ENCODE measurements around the gene SMYD5.

SMYD5 gene

DNA sequence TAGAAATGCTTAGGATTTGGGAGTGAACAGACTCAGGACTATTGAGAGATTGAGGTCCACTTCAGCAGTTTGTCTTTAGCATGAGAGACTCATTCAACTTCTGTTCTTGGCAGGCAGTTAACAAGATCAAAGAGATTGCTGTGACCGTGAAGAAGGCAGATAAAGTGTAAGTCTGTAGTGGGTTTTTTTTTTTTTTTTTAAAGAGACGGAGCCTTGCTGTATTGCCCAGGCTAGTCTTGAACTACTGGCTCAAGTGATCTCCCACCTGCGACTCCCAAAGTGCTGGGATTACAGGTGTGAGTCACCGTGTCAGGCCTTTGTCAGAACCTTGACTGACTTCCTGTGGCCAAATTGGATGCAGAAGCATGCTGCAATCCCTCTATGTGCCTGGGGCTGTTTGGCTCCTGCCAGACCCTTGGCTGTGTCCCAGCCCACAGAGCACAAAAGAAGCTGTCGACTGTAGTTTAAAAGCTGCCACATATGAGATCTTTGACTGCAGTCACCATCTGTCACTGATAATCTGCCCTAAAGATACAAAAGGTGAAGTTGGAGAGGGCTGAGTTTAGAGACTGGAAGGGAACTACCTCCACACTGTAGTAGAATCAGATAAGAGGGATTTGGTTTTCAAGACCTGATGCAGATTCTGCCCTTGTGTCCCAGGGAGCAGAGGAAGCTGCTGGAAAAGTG is 30.0 kb downstream of the SMYD5 start:
- DNase-seq: peak; percentile 79

GRCh38 chr2:73244580-73244979 is 30.5 kb downstream of the SMYD5 start:
- no peak for DNase-seq

DNA sequence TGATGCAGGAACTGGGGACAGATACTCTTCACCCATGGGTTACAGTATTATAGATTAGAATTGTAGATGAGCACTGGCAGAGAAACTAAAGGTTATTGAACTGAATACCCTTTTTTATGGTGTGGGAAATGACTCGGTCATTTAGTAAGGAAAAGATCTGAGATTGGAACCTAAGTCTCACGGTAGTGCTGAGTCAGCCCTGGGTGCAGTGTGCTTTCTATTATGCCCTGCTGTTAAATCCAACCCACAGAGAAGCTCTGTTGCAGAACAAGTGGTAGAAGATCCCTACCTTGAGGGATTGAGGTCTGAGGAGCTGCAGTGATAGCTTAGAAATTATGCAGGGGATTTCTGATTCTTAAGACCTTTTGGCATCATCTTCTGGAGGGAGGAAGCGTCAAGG is 32.8 kb downstream of the SMYD5 start:
- no peak for DNase-seq

- DNase-seq: no peak
These were observed 35.6 kb downstream of the SMYD5 start for GRCh38 chr2:73249636-73250035.

GRCh38 chr2:73250872-73251846 is 37.1 kb downstream of the SMYD5 start:
- DNase-seq: no peak

DNA sequence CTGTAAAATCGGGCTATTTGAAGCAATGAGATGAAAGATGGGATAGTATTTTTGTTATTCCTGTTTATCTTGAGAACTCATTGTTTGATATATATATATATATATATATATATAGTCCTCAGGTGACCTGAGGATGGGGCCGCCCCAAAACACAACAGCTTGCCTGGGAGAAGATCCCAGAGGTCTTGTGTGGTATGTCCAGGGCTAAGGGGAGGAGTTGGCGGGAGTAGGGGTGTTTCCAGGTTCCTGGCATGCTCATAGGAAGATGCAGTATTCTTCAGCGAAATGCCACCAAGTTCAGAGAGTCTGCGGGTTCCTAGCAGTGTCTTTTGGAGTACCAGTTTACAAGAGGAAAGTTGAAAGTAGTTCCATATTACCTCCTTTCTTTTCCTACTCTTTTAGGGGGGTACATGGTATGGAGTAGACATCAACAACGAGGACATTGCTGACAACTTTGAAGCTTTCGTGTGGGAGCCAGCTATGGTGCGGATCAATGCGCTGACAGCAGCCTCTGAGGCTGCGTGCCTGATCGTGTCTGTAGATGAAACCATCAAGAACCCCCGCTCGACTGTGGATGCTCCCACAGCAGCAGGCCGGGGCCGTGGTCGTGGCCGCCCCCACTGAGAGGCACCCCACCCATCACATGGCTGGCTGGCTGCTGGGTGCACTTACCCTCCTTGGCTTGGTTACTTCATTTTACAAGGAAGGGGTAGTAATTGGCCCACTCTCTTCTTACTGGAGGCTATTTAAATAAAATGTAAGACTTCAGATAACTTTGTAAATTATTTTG is 38.4 kb downstream of the SMYD5 start:
- no peak for DNase-seq

DNA sequence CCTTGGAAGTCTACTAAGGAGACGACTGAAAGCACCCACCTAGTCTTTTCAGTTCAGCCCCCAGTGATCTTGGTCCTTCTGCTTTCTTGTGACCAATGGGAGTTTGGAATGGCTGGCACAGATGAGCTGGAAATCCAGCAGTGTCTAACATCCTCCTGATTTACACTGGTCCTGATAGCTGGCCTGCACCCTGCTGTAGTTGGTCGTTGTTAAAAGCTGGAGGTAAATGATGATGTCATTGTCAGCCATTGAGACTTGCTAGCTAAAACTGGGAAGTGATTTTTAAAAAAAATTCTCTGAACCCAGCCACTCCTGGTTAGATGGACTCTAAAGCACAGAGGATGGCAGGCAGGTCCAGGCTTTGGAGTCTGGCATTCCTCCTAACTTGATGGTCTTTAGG is 39.4 kb downstream of the SMYD5 start:
- DNase-seq: no peak

DNA sequence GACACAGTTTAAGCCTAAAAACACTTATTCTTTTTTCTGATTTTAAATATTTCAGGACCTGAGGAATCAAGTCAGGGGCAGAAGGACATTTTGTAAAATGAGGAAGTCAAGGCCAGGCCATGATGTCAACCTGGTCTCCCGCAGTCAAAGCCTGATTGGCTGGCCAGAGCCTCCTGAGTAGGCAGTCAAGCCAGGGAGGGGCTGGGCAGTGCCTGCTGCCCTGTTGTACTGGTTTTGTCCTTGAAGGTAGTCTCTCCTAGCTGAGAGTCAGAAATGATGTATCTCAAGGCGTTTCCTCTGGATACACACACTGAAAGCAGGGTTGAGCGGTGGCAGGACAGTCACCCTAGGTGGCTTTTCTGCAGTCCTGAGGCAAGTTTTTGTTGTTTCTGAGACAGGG is 39.9 kb downstream of the SMYD5 start:
- DNase-seq: no peak

GRCh38 chr2:73254343-73255006 is 40.4 kb downstream of the SMYD5 start:
- no peak for DNase-seq

DNA sequence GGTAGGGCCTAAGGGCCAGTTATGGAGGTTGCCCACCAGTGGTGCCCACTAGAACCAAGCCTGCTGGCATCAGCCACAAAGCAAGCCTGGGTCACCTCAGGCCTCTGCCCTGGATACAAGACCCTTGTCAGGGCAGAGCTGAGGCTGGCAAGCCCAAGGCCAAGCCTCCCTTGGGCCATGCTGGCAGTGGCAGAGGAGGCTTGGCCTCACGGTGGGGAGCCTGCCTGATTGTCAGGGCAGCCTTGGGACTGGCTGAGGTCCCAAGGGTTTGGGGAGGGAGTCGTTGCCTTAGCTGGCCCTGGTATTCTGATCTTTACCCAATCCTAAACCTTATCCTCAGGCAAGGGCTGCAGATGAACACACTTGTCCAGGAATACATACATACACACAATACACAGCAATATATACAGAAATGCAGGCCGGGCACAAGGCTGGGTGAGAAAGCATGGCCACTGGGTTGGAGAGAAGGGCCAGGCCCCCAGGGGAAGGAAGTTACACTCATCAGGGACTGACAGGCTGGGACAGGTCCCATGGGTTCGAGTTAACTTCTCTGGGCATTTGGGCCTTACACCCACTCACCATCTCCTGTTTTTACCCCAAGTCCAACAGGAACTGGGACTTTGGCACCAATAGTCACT is 41.1 kb downstream of the SMYD5 start:
- DNase-seq: no peak

DNA sequence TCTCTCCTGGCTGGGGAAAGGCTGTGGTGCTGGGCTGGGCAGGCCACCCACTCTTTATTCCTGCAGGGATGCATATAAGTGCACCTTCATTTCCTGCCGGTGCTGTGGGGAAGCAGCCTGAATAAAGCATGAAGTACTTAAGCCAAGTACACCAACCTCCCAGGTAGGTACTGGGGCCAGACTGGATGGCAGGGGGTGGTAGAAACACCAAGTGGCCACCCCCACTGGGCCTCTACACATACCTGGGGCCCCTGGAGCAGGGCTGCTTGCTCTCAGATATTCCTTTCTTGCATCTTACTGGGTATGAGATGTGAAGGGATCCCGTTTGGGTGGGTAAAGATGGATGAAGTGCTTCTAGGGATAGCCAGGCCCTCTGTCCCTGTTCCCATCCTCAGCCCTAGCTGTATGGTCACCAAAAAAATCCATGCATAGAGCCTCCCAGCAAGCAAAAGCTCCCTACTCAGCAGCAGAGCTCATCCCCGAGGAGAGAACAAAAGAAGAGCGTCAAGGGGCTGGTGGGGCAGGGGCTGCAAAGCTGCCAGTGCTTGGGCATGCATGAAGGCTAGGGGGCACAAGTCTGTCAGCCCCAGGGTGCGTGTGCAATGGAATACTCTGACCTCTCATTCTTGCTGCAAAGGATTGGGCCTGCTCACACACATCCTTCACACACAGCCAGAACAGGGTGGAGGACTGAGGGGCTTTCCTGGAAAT is 42.0 kb downstream of the SMYD5 start:
- no peak for DNase-seq

DNA sequence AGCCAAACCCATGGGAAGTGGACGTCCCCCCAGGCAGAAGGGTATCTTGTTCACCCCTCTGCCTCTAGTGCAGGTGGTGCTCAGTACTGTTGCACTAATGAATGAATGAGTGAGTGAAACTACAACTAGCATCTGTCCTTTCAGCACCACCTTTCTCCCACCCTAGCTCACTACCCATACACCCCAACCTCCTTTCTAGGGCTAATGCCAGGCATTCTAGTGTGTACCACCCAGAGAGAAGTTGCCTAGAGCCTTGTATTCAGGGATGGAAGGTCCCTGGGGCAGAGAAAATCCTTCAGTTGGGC is 42.5 kb downstream of the SMYD5 start:
- no peak for DNase-seq

DNA sequence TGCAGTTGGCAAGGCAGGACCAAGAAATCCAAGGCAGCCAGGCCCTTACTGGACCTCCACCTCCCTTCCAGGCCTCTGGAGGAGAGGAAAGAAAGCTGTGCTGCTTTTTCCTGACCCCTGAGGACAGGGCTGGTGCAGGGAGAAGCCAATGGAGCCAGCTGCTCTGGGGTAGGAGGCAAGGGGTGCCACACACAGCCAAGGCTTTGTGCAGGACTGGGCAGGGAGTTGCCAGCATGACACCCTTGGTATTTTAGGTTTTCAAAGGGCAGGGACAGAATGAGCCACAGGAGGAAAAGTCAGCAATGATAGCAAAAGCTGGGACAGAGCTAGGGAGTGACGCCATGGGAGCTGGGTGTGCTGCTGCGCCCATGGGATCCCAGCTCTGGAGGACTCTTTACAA is 43.0 kb downstream of the SMYD5 start:
- DNase-seq: no peak

DNA sequence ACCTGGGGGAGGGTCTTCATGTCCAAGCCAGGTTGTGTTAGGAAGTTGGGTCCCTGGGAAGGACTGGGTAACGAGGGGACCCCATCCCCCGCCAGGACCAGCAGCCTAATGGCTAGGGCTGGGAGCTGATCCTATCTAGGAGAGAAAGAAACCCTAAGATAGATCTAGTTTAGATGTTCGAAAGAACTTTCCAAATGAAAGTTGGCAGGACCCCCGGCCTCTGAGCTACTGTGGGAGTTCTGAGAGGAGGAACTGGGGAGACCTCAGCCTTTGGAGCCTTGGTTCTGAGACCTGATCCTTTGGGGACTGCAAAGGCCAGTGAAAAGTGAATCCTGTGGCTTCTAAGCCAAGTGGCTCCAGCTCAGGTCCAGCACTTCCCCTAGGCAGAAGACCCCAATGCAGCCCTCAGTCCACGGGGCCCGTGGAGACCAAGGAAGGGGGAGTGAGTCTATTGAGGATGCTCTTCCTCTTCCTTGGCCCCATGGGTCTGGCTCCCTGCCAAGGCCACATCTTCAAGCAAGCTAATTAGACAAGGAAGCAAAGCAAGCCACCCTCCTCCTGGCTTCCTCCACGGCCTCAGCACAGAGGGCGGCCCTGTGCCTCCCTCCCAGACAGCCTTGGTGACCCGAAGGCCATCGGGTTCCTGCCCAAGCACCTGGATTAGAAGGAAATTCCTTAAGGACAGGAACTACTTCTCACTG is 43.5 kb downstream of the SMYD5 start:
- DNase-seq: no peak

DNA sequence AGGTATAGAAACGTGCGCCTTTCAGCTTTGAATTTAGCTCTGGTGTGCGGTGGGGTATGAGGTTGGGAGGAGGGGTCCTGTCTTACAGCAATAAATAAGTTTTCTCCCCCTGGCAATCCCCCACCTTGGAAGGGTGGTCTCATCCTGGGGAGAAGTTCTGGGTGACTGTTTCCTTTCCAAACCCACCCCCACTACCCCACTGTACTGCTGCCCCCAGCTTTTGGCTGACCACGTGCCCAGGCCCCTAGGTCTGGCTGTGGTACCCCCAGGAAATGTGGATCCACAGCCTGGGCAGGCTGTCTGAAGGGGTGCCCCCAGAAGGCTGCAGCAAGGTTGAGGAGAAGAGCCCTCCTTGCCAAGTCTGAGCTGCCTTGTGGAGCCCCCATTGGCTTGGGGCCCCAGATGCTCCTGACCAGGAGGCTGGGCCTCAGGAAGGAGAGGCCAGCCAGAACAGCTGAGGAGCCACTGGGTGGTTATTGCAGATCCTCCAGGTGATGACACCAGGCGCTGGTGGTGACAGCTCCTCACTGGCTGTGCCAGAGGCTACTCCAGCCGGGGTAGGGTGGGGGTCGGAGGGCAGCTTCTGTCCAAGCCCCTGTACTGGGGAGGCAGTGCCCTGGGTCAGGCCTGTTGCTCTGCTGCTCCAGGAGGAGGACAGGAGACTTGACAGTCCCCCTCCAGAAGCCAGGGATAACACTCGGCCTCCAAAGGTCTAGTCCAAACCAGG is 44.3 kb downstream of the SMYD5 start:
- no peak for DNase-seq

DNA sequence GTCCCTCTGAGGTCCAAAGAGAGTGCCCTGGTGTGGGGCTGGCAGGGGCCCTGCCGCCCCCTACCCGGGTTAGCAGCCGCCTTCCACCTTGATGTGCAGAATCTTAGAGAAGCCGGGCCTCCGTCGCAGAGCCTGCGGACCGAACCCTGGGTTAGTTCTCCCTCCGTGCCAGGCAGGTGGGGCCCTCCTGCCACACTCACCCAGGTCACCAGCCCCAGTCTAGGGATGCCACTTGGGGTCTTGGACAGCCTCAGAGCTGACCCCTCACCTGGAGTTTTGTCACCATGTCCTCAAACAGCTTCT is 44.8 kb downstream of the SMYD5 start:
- no peak for DNase-seq

- no peak for DNase-seq
These were observed 45.2 kb downstream of the SMYD5 start for GRCh38 chr2:73259276-73259675.

DNA sequence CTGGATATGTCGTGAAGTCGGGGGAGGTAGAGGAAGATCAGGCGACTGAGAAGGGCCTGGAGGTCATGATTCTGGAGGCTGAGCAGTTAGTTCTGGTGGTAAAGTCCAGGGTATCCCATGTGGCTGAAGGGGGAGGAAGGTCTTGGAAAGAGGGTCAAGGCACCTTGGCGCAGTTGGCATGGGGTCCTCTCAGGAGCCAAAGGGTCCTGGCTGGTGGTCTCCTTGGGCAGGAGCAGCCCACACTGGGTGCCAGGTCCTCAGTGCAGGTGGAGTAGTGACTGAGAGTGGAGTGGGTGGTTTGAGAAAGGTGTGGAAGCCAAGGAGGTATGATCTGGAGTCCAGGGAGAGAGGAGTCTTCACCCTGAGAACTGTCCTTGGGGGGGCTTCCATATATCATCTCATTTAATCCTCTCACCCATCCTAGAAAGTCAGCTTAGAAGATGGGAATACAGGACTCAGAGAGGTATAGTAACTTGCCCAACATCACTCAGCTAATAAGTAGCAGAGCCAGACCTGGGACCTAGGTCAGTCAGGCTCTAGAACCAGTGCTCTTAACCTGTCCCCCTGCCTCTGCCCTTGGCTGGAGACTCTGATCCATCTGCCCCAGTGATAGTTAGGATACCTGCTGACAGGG is 45.8 kb downstream of the SMYD5 start:
- DNase-seq: no peak

DNA sequence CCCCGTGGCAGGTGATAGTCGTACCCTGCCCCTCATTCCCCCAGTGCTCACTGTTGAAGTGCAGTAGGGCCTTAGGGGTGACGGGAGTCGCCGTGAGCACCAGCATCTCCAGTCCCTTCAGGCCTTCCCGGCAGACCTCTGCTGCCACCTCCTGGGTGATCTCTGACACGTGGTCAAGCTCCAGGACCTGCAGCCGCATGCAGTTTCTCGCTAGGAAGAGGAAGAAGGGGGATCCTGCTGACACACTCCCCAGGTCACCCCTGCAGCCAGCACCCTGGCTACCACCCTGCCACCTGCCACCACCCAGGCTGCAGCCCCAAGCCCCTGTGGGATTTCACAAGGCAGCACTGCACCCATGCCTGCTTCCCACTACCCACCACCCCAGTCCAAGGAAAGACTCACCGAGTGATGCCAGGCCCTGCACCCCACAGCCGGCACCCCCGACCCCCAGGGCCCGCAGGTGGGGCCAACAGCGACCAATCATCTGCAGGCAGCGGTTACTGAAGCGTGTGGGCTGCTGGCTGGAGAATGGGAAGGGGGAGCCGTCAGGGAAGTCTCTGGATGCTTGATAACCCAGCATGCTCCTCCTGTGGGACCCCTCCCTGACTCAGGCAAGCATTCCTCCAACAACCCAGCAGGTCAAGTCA is 46.4 kb downstream of the SMYD5 start:
- DNase-seq: no peak

Data from NCI-H446 treated with DMSO at 0.1 percent for 48 hours (cell line).